Activated T-cell treated with anti-CD3 and anti-CD28 coated beads for 4 hours (primary cell): ENCODE data around the gene PGLYRP1.

Experiments
- DNase-seq: peaks from one replicate; pipeline ENCODE4 v3.0.0-alpha.2; 2020

The PGLYRP1 gene

DNA sequence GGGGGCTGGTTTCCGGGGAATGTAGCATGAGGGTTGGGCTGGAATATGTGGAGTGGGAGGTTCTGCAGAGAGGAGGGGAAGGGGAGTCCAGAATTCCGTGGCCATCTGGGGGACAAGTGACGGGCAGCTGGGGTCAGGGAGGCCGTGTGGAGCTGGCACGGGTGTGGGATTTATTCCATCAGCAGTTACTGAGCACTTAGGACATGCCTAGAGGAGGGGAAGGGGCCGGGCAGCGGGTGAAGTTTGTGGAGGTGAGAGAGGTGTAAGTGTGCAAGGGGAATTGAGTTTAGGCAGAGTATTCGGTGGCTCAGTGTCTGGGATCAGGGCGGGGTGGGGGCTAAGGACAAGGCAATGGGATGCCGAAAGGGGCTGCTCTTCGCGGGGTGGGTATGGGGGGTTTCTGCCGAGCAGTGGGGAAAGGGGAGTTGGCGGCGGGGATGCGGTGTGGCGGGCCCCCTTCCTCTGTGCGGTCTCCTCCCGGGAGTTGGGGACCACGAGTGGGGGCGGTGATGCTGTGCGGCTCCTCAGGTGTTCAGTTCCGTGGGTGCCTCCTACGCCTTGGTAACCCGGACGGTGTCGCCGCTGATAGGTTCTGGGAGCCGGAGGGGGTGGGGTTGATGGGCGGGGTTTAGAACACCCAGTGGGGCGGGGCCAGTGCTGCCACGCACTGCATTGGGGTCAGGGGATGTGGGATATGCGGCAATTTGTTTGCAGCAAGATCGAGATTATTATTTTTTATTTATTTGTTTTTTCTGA is 22.2 kb downstream of the PGLYRP1 start:
- peak; percentile 75 for DNase-seq

DNA sequence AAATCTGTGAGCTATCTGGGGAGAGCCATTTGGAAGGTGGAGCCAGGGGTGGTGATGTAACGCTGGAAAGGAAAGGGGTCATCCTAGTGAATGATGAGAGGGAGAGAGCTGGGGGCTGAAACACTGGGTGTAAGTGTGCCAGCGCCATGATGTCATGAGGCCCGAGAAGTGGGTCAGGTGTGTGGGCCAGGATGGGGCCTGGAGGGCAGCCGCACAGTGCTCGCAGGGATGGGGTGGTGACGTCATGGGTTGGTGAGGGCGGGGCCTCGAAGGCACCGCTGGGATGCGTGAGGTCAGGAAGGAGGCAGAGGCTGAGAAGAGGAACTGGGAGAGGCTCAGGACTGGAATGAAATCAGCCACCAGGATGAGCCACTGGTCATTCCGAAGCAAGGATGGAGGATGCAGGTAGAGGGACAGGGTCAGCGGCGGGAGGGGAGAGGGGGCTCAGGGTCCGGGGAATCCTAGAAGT is 23.2 kb downstream of the PGLYRP1 start:
- no peak for DNase-seq

DNA sequence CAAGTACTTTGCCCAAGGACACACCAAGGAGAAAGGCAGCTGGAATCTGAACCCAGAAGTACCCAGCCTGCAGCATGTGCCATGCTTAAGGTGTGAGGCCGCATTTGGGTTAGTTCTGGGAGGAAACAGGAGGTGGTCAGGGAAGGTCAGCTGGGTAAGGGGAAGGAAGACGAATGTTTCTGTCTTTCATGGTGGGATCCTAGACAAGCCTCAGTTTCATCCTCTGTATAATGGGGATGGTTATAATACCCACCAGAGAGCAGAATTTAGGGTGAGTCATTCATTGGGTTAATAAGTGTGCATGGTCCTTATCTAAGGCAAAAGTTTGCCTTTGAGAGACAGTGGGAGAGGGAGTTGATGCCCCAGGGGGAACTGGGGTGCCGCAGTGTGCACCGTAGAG is 24.0 kb downstream of the PGLYRP1 start:
- no peak for DNase-seq

DNA sequence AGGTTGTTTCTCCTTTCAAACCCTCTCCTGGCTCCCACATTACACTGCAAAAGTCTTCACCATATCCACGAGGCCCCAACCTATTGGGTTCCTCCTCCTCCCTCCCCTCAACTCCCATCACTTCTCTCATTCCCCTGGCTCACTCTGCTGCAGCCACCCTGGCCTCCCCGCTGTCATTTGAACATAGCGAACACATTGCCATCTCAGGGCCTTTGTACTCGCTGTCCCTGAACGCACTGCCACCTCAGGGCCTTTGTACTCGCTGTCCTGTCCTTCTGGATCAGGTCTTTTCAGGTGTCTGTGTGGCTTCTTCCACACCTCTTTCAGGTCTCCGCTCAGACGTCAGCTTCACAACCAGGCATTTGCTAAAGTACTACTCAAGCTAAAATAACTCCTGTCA is 25.9 kb downstream of the PGLYRP1 start:
- DNase-seq = no peak

DNA sequence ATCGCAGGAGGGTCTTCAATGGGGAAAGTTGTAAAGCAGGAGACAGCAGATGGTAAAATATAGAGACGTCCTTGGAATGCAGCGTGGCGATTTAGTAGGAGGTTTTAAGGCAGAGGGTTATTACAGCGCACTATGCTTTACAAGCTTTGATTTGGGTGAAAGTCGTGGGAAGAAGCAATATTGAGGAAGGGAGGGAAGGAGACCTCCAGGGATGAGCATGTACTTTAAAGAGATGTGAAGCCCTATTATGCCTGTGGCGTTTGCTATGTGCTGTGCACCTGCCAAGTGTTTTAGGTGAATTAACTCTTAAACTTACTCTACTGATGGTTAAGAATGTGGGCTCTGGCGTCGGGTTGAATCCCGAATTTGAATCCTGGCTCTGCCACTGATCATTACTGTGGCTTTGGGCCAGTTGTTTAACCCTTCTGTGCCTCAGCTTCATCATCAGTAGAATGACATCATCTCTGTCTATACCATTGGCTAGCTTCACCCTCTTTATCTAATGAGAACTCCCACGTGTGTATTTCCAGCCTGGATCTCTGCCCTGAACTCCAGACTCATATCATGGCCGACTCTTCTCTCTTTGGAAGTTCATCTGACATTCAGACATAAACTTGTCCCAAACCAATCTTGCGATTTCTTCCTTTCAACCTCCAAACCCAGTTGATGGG is 27.0 kb downstream of the PGLYRP1 start:
- DNase-seq = no peak

DNA sequence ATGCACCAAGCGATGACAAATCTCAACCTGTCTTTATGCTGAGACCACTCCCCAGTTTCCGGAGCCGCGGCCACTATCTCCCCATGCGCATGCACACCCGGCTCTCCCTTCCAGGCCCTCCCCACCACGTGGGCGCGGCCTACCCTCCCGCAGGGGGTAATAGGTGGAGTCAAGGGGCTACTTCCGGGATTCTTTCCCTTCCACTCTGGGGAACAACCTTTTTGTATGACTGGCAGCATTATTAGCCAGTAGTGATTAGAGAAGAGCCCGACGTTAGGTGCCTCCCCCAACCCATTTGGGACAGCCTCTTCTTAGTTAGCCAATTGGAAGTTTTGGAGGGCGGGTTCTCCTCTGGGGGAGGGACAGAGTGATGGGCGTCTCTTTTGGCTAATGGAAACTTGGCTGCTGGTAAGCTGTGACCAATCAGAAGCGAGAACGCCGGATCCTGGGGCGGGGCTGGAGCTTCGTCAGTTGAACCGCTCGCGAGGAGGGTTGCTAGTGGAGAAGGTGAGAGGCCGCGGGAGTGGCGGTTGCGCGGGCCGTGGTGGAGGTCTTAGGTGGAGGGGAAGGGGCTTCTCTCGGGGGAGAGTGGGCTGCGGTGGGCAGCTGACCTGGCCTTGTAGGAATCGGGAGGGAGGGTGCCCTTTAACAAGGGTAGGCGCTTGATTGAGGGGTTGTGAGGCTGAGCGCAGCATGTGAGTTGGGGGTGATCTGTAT is 27.7 kb downstream of the PGLYRP1 start, which contains the start of gene CCDC61:
TSS of gene CCDC61 (plus strand) at position 470 of the 717 bp plus-strand sequence. CDS start 7,552 bp downstream, outside the sequence.
- peak; percentile 96 for DNase-seq

DNA sequence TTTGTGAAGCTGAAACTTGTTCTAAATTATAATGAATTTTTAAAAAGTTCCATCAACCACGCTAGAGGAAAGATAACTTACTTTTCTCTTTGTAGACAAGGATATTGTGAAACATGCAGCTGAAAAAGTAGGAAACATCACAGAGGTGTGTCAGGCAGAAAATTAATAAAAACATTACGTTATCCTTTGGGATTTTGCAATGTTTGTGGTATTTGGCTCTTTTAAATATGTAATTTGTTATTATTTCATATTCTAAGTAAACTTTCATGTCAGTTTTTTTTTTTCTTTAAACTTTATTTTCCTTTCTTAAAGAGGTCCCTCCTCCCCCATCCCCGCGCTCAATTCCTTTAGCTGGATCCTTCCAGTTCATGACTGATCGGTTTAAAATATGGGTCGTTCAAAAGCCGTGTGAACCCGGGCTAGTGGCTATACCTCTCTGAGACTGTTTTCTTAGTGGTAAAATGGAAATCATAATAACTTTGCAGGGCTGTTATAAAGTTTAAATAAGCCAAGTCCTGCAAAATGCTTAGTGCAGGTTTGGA is 28.3 kb downstream of the PGLYRP1 start:
- no peak for DNase-seq

DNA sequence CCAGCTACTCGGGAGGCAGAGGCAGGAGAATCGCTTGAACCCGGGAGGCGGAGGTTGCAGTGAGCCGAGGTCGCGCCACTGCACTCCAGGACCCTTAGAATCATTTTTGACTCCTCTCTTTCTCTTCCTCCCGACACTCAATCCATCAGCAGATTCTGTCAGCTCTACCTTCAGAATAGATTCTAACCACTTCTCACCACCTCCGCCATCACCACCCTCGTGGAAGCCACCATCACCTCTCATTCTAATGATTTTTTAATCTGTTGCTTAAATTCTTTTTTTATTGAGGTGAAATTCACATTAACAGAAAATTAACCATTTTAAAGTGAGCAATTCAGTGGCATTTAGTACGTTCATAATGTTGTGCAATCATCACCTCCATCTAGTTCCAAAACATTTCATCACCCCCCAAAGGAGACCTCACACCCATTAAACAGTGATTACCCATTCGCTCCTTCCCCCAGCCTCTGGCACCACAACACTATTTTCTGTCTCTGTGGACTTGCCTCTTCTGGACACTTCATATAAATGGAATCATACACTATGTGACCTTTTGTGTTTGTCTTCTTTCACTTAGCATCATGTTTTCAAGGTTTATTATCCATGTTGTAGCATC is 32.6 kb downstream of the PGLYRP1 start:
- DNase-seq = no peak

DNA sequence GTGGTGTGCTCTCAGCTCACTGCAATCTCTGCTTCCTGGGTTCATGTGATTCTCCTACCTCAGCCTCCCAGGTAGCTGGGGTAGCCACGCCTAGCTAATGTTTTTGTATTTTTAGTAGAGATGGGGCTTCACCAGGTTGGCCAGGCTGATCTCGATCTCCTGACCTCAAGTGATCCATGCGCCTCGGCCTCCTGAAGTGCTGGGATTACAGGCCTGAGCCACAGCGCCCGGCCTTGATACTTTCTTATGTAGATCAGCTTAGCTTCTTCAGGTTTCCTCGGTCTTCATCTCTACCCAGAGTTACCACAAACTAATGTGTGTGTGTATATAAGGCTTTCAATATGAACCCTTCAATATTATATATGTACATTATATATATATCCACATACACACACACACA is 37.5 kb downstream of the PGLYRP1 start:
- DNase-seq = no peak

DNA sequence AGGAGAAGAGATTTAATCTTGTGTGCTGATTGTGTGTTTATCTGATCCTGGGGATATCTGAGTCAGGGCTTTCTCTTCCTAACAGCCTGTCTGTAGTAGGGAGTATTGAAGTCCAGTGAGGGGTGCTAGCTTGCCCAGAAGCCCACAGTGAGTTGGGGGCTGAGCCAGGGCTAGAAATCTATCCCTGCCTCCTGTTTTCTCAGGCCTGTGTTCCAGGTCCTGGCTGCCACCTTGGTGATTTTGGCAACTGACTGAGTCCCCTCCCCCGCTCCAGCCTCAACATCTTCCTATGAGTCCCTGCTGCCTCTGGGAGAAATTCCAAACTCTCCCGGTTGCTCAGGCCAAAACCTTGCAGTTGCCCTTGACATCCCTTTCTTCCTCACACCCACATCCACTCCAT is 41.5 kb downstream of the PGLYRP1 start:
- no peak for DNase-seq

DNA sequence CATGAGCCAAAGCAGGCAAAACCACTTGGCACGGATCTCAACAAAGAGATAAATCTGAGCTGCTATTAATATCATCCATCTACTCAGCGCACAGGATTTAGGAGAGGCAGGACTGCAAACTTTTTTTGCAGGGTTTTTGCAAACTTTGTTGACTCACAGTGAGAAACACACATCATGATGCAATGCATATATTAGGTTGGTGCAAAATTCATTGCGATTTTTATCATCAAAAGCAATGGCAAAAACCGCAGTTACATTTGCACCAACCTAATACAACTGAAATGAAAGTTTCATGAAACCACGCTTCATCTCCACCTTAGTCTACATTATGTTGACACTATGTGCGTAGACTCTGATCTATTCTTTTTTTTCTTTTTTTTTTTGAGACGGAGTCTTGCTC is 44.7 kb downstream of the PGLYRP1 start:
- no peak for DNase-seq

DNA sequence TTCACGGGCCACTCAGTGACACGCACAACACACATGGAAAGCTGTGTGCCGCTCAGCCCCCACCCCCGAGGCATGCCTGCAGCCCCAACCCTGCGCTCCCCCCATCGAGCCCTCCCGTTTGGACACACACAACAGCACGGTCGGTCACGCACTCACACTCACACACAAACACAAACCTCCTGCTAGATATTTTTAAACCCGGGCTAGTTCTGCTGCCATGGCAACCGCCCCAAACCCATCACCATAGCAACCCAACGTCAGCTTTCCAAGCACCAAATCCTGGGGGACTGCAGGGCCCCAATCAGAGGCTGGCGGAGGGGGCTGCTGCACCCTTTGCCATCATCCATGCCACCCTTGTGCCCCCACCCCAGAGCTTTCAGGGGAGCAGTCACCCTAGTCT is 46.7 kb downstream of the PGLYRP1 start:
- no peak for DNase-seq

DNA sequence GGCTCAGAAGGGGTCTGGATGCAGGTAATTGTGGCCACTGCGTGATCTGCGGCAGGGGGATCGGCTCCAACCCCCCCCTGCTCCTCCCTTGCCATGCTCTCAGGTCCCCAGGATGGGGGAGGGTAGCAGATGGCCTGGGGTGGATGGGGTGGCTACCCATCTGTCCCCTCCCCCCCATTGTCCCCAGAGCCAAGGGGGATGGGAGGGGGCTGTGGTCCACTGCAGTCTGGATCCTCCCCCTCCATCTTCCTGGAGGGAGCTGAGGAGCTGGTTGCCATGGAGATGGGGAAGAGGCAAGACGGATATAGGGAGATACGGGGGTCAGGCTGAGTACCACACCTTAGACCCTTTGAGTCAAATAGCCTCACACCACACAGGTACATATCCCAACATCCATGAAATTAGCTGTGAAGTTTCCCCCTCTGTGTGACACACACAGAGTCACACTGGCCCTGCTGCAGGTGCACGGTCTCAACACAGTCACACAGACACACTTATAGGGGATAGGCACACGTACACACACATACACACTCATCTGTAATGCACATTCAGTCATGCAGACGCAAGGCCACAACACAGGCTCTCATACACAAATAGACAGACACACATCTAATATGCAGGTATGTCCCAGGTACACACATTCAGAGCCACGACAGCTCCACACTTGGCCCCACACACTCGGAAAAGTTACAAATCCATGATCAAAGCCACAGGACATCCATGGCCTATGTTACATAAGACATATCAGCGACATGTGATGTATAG is 47.4 kb downstream of the PGLYRP1 start:
- DNase-seq = no peak

DNA sequence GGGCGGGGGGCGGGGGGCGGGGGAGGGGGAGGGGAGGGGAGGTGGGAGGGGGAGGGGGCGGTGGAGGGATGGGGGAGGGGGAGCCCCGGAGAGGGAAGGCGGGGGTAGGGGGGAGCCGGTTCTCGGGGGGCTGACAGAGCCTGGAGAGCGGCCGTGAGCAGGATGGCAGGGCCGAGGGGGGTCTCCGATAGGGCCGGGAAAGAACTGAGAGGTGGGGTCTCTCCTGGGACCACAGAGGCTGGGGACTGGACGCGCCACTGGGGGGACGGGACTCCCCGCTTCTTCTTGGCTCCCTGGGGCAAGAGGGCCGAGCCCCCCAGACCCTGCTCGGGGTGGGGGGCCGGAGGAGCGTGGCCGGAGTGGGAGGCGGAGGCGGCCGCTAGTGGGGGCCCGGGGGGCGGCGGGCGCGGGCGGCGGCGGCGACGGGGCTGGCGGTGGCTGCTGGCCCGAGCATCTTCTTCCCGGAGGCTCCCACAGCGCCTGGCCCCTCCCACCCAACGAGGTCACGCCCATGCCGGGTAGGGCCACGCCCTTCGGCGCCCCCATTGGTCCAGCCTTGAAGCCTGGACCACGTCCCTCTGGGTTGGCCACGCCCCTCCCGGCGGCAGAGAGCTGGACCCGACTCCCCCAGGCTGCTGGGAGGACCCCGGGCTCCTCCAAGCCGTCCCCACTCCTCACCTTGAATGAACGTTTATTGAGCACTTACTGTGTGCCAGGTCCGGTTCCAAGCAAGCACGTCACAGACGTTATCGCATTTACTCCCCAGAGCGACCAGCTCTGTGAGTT is 49.1 kb downstream of the PGLYRP1 start, which contains the start of gene NOVA2:
TSS of gene NOVA2 (minus strand) at position 313 of the 786 bp plus-strand sequence. CDS start 514 bp downstream, outside the sequence.
- DNase-seq = no peak

DNA sequence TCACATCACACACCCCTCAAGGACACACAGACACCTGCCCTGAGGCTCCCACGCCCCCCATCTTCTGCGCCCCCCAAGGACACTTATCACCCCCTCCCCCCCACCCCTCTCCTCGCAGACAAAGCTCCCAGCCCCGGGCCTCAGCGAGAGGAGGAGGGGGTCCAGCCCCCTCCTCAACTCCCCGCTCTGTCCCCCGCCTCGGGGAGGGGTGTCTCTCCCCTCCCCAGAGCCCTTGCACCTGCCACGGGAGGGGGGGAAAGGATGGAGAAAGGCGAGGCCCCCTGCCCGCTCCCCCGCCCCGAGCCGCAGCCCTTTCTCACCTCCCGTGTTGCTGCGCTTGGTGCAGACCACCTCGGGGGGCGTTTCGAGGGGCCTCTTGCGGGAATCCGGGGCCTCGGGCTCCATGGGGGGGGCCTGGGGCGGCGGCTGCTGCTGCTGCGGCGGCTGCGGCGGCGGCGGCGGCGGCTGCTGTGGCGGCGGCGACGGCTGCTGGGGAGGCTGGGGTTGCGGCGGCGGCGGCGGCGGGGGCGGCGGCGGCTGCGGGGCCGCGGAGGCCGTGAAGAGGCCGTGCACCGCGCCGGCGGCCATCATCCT is 49.8 kb downstream of the PGLYRP1 start:
- no peak for DNase-seq

DNA sequence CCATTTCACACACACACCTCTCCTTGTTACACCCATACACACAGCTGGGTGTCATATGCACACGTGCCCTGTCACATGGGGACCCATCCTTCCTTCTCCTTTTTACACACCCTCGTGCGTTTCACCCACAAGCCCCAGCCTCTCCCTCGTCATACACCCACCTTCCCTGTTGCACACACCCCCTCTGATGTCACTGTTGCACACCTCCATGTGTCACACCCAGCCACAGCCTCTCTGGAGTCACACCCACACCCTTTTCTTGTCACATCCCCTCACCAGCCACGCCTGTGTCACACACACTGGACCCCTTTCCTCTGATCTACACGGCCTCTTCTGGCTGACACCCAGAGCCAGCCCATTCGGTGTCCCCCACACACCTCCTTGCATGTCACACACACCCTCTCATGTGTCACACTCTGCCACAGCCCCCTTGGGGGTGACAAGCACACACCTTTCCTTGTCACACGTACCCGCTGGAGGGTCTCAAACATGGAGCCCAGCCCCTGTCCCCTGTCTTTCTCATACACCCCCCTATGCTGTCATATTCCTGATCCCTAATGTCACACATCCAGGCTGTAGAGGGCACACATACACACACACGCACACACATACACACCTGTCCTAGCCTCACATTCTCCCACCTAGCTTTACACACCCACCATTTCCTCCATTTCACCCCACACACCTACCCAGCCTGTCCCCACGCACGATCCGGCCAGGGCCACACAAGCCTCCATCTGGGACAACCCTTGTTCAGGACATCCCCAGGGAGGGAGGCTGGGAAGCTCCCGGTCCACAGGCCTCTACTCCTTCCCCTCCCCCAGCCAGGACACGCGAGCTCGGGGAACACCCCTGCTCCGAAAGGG is 50.5 kb downstream of the PGLYRP1 start:
- peak; percentile 48 for DNase-seq

DNA sequence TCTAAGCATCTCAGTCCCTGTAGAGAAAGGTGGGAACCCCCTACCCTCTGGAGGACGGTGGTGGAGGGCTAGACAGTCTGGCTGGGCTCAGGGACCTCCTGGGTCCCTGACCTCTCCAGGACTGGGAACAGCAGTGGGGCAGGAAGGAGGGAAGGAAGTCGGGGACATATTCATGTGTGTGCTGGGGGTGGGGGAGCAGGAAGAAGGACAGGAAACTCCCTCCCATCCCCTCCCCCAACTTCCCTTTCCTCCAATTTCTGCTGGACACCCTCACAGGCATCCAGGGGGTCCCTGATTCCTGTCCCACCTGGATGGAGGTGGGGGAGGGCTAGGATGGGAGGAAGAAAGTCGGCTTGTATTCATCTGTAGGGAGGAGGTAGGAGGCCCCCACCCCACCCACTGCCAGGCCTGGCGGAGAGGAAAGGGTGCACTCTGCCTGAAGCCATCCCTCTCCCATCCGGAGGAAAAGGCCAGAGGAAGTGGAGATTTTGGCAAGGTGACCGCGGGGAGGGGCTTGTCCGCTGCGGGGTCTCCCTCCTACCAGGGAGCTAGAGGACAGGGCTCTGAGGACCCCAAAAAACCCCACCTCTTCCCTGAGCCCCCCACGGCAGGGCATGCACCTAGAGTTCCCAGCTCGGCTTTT is 51.5 kb downstream of the PGLYRP1 start:
- DNase-seq = no peak

DNA sequence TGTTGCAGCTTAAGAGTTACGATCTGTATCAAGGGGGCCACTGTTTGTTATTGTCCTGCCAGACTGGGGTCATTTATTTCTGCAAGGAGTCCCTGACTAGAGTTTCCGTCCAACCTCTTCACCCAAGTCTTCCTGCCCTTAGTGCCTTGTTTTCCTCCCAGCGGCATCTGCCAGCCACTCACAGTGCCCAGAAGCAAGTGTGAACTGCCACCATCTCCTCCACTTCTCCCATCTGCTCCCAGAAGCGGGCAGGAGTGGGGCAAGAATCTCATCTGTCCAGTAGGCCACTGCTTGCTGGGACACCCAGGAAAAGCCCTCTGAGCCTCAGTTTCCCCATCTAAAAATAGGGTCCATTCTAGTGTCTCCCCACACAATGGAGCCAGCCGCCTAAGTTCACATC is 53.2 kb downstream of the PGLYRP1 start:
- DNase-seq = no peak
